Pulmonary artery endothelial cell (primary cell): Measurements from ENCODE around the gene FNDC3A. TPM values are rescaled to one million over a fixed set of nuclear protein-coding genes. Genes with fewer than 3 reads are reported as not detected.
"Not testable (repeated sequence)": the region's sequence is repeated elsewhere in the genome, so short reads cannot be mapped to it uniquely, and the experiment has no call there.

ENCODE experiments used
- DNase-seq: peaks from one replicate; pipeline ENCODE4 v3.0.0-alpha.2; 2011; ENCODE audit warnings: low read depth, low spot score
- total RNA-seq: library from RNA; depleted of rRNA; stranded (reverse); fragments of >200 nt; gene quantifications from 2 replicates; pipeline ENCODE4 v1.2.3, GENCODE V29; 2014

Gene FNDC3A
- total RNA-seq, 1 donor from 2014 or later = 53.8 TPM

GRCh38 chr13:48975101-48975855, 434 bp upstream of the FNDC3A start:
- DNase-seq = peak; percentile 10

GRCh38 chr13:48976576-48977285, 1.0 kb downstream of the FNDC3A start:
- no peak for DNase-seq

- no peak for DNase-seq
Observed at GRCh38 chr13:48977286-48977625, 1.5 kb downstream of the FNDC3A start.

GRCh38 chr13:48977973-48978372, 2.3 kb downstream of the FNDC3A start:
- no peak for DNase-seq

GRCh38 chr13:48978942-48979601, 3.4 kb downstream of the FNDC3A start:
- no peak for DNase-seq

- DNase-seq = no peak
Observed at GRCh38 chr13:48979892-48980291, 4.2 kb downstream of the FNDC3A start.

- no peak for DNase-seq
Observed at GRCh38 chr13:48983331-48983730, 7.6 kb downstream of the FNDC3A start.

GRCh38 chr13:48985756-48986155, 10.0 kb downstream of the FNDC3A start:
- no peak for DNase-seq

- DNase-seq = no peak
Observed at GRCh38 chr13:48990900-48991299, 15.2 kb downstream of the FNDC3A start.

- DNase-seq = no peak
Observed at GRCh38 chr13:48993150-48993549, 17.4 kb downstream of the FNDC3A start.

GRCh38 chr13:48994706-48995105, 19.0 kb downstream of the FNDC3A start:
- DNase-seq = no peak

GRCh38 chr13:48998641-48999292, 23.1 kb downstream of the FNDC3A start:
- DNase-seq = no peak

GRCh38 chr13:49000247-49000646, 24.5 kb downstream of the FNDC3A start:
- DNase-seq = no peak

GRCh38 chr13:49018986-49019635, 43.4 kb downstream of the FNDC3A start:
- DNase-seq = not testable (repeated sequence)

GRCh38 chr13:49020328-49020727, 44.6 kb downstream of the FNDC3A start:
- DNase-seq = no peak

- DNase-seq = no peak
Observed at GRCh38 chr13:49020940-49021553, 45.3 kb downstream of the FNDC3A start.

- DNase-seq = no peak
Observed at GRCh38 chr13:49021953-49022352, 46.2 kb downstream of the FNDC3A start.

GRCh38 chr13:49022472-49023144, 46.9 kb downstream of the FNDC3A start:
- no peak for DNase-seq

- DNase-seq = no peak
Observed at GRCh38 chr13:49023431-49023830, 47.7 kb downstream of the FNDC3A start.

GRCh38 chr13:49026851-49027250, 51.1 kb downstream of the FNDC3A start:
- no peak for DNase-seq
